Ascending aorta (tissue), 2 donors: Measurements from ENCODE around the gene ITGA4. TPM values are rescaled to one million over a fixed set of nuclear protein-coding genes. Genes with fewer than 3 reads are reported as not detected.

Experiments
- DNase-seq, 2 donors: peaks; one replicate each; pipeline ENCODE4 v3.0.0-alpha.2; 2019; ENCODE audit warnings: low spot score in 2 of 2
- H3K27ac ChIP-seq, 2 donors: fragments of 200-600 bp; sonication (generic); one replicate each; pipeline ENCODE4 v1.5.1; 2016 to 2017; ENCODE audit warnings: mild to moderate bottlenecking in 1 of 2
- H3K27me3 ChIP-seq: fragments of 200-600 bp; sonication (generic); one replicate; pipeline ENCODE4 v1.5.1; 2017
- H3K36me3 ChIP-seq, 2 donors: fragments of 200-600 bp; sonication (generic); one replicate each; pipeline ENCODE4 v1.5.1; 2016
- H3K4me1 ChIP-seq, 2 donors: fragments of 200-600 bp; sonication (generic); one replicate each; pipeline ENCODE4 v1.5.1; 2016 to 2017; ENCODE audit warnings: mild to moderate bottlenecking in 1 of 2
- H3K4me3 ChIP-seq, 2 donors: fragments of 200-600 bp; sonication (generic); one replicate each; pipeline ENCODE4 v1.5.1; 2016 to 2017; ENCODE audit warnings: mild to moderate bottlenecking in 1 of 2
- H3K9me3 ChIP-seq, 2 donors: fragments of 200-600 bp; sonication (generic); one replicate each; pipeline ENCODE4 v1.5.1; 2016
- CTCF ChIP-seq, 3 experiments: fragments of 200-600 bp in 2 of 3; fragments of 450-650 bp in 1 of 3; sonication (generic) in 2 of 3; IDR thresholded peaks; one replicate each; pipeline ENCODE4 v1.5.1; 2016 to 2019; ENCODE audit warnings: antibody characterized with exemption in 3 of 3, mild to moderate bottlenecking in 1 of 3, moderate library complexity in 1 of 3
- intact Hi-C: fragments of 100-400 bp; cut with DNase I; formaldehyde crosslinking; loops from one replicate; pipeline ENCODE4 v1.15.1; 2023
- total RNA-seq: library from RNA; depleted of rRNA; stranded (reverse); fragments of >200 nt; gene quantifications from one replicate; pipeline ENCODE4 v1.1.0, GENCODE V29; 2016

ITGA4 gene
- total RNA-seq, 1 donor from 2014 or later, result 6.6 TPM

- Histone ChIP-seq H3K36me3 (no peaks in the 10 kb centered on the region), H3K4me1 (no peaks in the 10 kb centered on the region), H3K9me3 (no peaks in the 10 kb centered on the region), H3K27me3 (no peaks in the 10 kb centered on the region), H3K4me3 (no peak overlapping the region), H3K27ac (no peak overlapping the region)
- no peak for DNase-seq
- intact Hi-C loops, result loop anchor here (10.0 kb wide), 1 partner anchor 144 kb away; no protein-coding TSS in a partner anchor
- peak in 1 of 3 experiments; percentile 11 for TF ChIP-seq CTCF (IDR thresholded peaks at IDR 0.05)
Observed at GRCh38 chr2:181570833-181571661, 113.9 kb downstream of the ITGA4 start.

GRCh38 chr2:181573140-181573736, 116.1 kb downstream of the ITGA4 start:
- Histone ChIP-seq H3K27ac (no peak overlapping the region), H3K4me1 (no peaks in the 10 kb centered on the region), H3K36me3 (no peaks in the 10 kb centered on the region), H3K9me3 (no peaks in the 10 kb centered on the region), H3K4me3 (no peak overlapping the region), H3K27me3 (no peaks in the 10 kb centered on the region)
- TF ChIP-seq CTCF (IDR thresholded peaks at IDR 0.05), result peak in 2 of 3 experiments; percentile 7 to 27
- DNase-seq, result no peak
- intact Hi-C loops, result loop anchor here (10.0 kb wide), 1 partner anchor 142 kb away; no protein-coding TSS in a partner anchor

DNA sequence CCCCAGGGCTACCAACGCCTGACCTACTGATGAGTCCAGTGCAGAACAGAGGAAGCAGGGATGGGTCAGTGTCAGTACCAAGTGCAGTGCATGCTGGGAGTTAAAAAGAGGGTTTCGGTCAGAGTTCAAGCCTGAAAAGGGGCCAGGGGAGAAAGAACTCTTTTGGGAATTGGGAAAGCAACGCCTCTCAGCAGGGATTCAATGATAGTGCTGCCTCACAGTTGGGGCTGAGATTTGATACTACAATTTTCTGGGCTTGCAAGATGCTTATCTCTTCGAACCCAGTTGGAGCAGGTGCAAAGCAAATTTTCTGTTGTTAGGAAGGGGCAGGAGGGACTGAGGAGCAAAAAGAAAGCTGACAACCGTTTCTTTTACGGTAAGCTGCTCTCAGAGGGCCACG, 117.1 kb downstream of the ITGA4 start:
- intact Hi-C loops, result loop anchor here (10.0 kb wide), 1 partner anchor 140 kb away; no protein-coding TSS in a partner anchor
- Histone ChIP-seq H3K4me1 (no peaks in the 10 kb centered on the region), H3K4me3 (no peak overlapping the region), H3K36me3 (no peaks in the 10 kb centered on the region), H3K27me3 (no peaks in the 10 kb centered on the region), H3K9me3 (no peaks in the 10 kb centered on the region), H3K27ac (no peak overlapping the region)
- no peak for DNase-seq
- TF ChIP-seq CTCF (IDR thresholded peaks at IDR 0.05), result no peak

DNA sequence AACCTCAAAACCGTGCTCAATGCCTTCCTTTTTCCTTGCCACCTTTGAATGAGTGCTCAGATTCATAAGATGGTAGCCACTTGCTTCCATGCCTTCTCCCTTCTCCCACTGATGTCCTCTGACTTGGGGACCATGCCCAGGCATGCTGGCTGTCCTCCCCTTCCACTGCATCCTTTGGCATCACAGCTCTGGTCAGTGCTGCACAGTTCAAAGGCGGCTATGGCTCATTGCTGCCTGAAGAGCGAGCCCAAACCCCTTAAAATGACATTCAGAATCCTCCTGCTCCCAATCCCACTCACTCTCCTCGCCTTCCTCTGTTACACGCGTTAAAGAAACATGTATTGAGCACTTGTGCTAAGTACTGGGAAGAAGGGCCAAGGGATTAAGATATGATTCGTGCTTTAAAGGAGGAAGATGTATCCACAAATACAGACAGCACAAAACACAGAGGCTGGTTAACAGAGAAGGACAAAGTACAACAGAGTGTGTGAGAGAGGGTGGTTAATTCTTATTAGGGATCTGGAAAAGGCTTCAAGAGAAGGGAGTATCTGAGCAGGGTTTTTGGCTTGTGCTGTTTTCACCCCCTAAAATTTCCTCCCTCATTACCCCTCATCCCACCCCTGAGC, 118.0 kb downstream of the ITGA4 start:
- intact Hi-C loops, result loop anchor here (10.0 kb wide), 1 partner anchor 140 kb away; no protein-coding TSS in a partner anchor
- no peak for TF ChIP-seq CTCF (IDR thresholded peaks at IDR 0.05)
- DNase-seq, result no peak
- H3K9me3 ChIP-seq, result no peaks in the 10 kb centered on the region
- H3K36me3 ChIP-seq, result no peaks in the 10 kb centered on the region
- no peak overlapping the region for H3K27ac ChIP-seq
- H3K4me1 ChIP-seq, result no peaks in the 10 kb centered on the region
- no peak overlapping the region for H3K4me3 ChIP-seq
- H3K27me3 ChIP-seq, result no peaks in the 10 kb centered on the region

- no peak overlapping the region for H3K27ac ChIP-seq
- H3K4me3 ChIP-seq, result no peak overlapping the region
- no peaks in the 10 kb centered on the region for H3K27me3 ChIP-seq
- no peaks in the 10 kb centered on the region for H3K4me1 ChIP-seq
- no peak for TF ChIP-seq CTCF (IDR thresholded peaks at IDR 0.05)
- no peaks in the 10 kb centered on the region for H3K36me3 ChIP-seq
- DNase-seq, result no peak
- H3K9me3 ChIP-seq, result no peaks in the 10 kb centered on the region
- intact Hi-C loops, result loop anchor here (10.0 kb wide), 1 partner anchor 139 kb away; no protein-coding TSS in a partner anchor
Observed at GRCh38 chr2:181575650-181576025, 118.5 kb downstream of the ITGA4 start.
